HG03045 (cell line): ENCODE results near the gene NFYA.

Source experiments
- ATAC-seq: cut with Tn5 transposase; IDR thresholded peaks from one replicate; pipeline ENCODE4 v1.9.1; 2021; ENCODE audit warnings: mild to moderate bottlenecking, moderate library complexity; ENCODE audit not compliant: unreplicated experiment

Gene NFYA

DNA sequence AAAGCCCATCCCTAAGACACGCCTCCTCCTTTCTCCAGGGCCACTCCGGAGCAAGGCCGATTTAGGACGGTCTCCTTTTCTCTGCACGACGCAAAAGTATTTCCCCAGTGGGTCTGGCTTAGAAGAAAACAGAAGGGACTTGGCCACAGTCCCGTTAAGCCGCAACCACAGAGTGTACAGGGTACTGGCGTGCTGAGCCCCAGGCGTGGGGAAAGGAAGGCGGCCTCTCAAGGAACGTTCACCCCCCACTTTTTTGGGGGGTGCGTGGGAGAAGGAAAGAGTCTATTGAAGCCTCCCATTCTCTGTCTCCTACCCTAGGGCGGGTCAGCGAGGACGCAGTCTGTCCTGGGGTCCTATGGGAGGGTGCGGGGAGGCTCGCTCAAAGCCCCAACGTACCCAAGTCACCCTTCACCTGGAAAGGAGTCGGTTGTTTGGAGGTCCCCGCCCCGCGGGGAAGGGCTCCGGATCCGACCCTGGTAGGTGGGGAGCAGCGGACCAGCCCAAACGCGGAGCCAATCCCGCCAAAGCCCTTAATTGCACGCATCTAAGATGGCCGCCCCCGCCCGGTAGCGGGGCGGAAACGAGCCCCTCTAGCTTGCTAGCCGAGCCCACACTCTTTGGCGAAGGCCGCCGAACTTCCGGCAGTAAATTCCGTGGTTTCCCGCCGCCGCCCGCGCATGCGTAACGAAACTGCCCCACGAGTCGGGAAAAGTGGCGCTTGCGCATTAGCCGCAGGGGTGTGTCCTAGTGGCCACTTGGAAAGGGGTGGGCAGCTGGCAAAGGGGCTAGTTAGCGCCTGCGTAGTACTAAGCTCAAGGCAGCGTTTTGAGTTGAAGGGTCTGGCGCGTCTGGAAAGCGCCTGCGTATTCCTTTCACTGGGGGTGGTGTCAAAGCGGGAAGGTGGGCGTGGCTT, 595 bp upstream of the NFYA start, which contains the start of gene OARD1:
OARD1 (minus strand) TSS at position 434 of the 913 bp plus-strand sequence. CDS start 722 bp downstream, outside the sequence.
- ATAC-seq: peak; percentile 68

- ATAC-seq: peak; percentile 32
Measured at GRCh38 chr6:41073203-41073967, 611 bp downstream of the NFYA start.

DNA sequence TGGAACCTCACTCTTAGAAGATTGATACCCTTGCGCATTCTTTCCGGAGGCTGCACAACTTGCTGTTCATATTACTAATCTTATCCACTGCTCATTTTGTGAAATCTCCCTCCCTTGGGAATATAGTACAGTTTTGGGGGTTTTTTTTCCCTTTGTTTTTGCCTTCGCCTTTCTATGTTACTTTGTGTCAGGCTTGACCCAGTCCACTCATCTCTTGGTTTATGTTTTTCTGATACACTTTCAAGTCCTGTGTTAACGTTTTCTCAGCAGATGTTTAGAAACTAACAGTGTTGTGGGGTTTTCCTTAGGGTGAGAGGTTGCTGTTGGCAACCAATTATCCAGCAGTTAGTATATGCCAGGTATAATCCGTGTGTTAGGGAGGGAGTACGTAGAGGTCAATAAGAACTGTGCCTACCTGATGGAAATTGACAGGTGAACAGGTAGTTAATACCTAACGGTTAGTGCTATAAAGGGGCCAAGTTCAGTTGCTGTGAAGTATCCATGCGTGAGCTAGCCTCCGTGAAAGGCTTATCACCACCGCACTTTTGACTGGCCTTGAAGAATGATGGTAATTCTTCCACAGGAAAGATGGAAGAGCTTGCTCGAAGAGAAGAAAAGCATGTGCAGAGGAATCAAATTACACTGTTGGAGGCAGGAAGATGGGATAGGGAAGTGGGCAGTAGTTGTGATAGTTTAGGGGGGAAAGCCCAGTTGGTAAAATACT, 1.4 kb downstream of the NFYA start:
- no peak for ATAC-seq

DNA sequence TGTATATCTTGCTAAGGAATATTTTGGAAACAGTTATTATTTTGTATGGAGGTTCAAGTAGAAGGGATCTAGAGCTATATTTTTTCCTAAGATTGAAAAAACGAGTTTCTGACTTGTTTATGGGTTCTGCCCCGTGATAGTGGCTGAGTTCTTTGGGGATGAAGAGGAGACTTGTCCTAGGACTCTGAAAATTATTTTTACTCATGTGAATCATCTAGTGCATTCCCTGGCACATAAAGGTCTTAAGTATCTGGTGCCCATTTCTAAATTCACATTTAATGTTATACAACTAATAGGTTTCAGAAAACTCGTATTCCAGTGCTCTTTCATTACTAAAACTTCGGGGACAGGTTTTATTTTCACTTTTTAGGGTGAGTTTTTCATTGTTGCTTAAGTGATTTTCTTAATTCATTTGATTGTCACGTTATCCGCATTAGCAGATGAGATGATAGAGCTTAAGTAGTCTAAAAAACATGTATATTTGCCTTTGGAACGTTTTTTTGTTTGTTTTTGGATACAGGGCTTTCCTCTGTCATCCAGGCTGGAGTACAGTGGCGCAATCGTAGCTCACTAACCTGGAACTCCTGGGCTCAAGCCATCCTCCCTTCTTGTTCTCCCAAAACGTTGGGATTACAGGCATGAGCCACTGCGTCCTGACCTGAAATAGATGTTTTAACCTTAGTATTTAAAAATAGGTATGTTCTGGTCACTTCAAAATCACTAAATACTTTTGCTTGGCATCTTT, 2.1 kb downstream of the NFYA start:
- ATAC-seq: no peak

GRCh38 chr6:41075651-41076626, 3.2 kb downstream of the NFYA start:
- no peak for ATAC-seq

- ATAC-seq: no peak
Measured at GRCh38 chr6:41077536-41077935, 4.8 kb downstream of the NFYA start.

DNA sequence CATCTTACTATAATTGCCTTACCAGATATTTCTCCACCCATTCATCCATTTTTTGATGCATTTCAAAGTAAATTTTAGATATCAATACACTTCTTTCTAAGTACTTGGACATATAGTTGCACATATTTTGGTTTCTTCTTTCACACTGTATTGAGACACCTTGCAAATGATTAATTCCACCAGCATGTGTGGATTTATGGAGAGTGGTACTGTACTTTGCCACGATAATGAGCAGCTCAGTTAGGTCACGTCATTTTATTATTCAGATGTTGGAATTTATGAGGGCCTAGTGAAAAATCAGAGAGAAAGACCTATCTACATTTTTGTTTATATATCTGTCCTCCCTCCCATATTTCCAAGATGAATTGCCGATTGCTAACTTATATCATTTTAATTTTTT, 5.3 kb downstream of the NFYA start:
- ATAC-seq: no peak

- ATAC-seq: no peak
Measured at GRCh38 chr6:41079080-41079479, 6.3 kb downstream of the NFYA start.

DNA sequence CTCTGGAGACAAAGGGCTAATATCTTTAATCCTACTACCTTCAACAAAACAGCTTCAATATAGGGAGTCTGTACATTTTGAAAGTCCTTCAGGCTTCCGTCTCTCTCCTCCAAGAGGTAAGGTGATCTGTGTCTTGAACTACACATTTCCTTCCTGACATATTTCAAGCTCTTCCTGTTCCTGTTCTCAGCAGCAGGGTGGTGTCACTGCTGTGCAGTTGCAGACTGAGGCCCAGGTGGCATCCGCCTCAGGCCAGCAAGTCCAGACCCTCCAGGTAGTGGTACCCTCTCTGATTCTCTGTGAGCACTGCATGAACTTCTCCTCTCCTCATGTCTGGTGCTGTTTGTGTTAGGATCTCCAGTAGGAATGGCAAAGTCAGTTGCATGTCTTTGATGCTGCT, 7.8 kb downstream of the NFYA start:
- no peak for ATAC-seq

GRCh38 chr6:41083072-41083471, 10.3 kb downstream of the NFYA start:
- ATAC-seq: no peak

DNA sequence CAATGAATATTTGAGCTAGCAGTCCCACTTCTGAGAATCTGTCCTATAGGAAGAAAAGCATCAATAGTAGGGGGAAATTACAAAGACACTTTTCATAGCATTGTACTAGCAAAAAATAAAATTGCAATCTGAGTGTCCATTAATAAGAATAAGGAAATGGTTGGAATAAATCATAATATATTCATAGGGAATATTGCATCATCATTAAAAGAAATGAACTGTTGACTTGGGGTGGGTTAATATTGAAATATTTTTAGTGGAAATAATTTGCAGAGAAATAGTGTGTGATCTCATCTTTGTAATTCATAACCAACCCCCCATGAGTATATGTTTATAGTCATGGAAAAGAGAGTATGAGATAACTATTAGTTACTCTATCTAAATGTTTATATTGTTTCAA, 12.4 kb downstream of the NFYA start:
- ATAC-seq: no peak

- ATAC-seq: no peak
Measured at GRCh38 chr6:41088451-41088850, 15.7 kb downstream of the NFYA start.

GRCh38 chr6:41090841-41091761, 18.3 kb downstream of the NFYA start:
- no peak for ATAC-seq

DNA sequence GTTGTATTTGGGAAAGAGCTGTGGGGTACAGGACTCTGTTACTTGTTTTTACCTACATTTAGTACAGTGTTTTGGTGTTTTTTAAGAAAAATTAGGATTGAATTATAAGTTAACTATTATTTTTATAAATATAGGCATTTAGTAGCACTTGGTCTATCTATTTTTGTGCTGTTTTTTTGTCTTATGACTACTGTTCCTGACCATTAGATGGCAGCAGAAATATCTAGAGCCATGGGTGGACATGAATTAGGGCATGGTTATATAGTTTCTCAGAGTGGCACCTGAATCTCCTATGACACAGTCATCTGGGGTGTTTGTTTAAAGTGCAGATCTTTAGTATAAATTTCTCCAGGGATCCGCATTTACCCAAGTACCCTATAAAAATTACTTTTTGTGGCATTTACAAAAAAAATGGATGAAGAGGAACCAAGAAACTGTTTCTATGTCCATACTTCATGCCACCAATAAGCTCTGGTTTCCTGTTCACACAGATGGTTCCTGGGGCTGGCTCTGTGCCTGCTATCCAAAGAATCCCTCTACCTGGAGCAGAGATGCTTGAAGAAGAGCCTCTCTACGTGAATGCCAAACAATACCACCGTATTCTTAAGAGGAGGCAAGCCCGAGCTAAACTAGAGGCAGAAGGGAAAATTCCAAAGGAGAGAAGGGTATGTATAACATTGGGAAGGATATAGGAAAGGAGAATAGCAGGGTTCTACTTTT, 19.8 kb downstream of the NFYA start:
- no peak for ATAC-seq

- no peak for ATAC-seq
Measured at GRCh38 chr6:41093729-41094128, 21.0 kb downstream of the NFYA start.

- no peak for ATAC-seq
Measured at GRCh38 chr6:41097467-41098090, 24.8 kb downstream of the NFYA start.

GRCh38 chr6:41098366-41098765, 25.6 kb downstream of the NFYA start:
- ATAC-seq: no peak
